ENCODE data around the gene HASPIN. TPM values are rescaled to one million over a fixed set of nuclear protein-coding genes. Genes with fewer than 3 reads are reported as not detected.
A peak's percentile ranks its signal among the peaks of the same experiment; 100 is the strongest.

HASPIN gene
- total RNA-seq, 2 donors from 2014 or later, result 14.7 to 24.6 TPM

DNA sequence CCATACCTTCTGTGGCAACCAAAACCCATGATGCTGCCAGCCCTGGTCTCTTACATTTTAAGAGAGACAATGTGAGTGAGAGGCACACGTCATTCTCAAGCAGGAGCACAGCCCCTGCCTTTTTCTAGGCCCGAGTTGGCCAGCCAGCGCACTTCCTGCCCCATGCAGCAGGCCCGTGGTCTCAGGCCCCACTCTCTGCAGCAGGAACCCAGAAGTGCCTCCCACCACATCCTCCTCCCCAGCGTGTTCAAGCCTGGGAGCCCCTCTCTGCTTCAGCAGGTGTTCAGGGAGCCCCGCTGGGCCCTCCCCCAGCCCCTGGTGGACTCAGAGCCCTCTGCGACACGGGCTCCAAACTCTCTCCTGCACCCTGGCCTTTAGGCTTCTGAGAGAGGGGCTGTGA, 46.8 kb downstream of the HASPIN start:
- H3K36me3 ChIP-seq (ENCODE audit: control insufficient read depth, insufficient read depth, low read length), result no peaks in the 10 kb centered on the region
- no peak overlapping the region for H3K9ac ChIP-seq (ENCODE audit: extremely low read depth, low read length, poor library complexity, severe bottlenecking)
- Mint-ChIP-seq H3K9me3 (peaks cover 13% of the 10 kb centered on the region), H3K27me3 (ENCODE audit: insufficient read depth) (no peaks in the 10 kb centered on the region), H3K36me3 (ENCODE audit: low read depth) (no peaks in the 10 kb centered on the region), H3K27ac (no peak overlapping the region), H3K4me1 (peaks cover 3% of the 10 kb centered on the region), H3K4me3 (no peak overlapping the region)
- no peak for TF ChIP-seq CTCF (conservative IDR thresholded peaks at IDR 0.05)
- H3K4me1 ChIP-seq (ENCODE audit: control insufficient read depth, insufficient read depth, low read length), result no peaks in the 10 kb centered on the region
- H3K9me3 ChIP-seq (ENCODE audit: control insufficient read depth, low read length), result no peaks in the 10 kb centered on the region
- H3K27me3 ChIP-seq (ENCODE audit: control insufficient read depth, insufficient read depth, low read length, poor library complexity, severe bottlenecking), result no peaks in the 10 kb centered on the region
- DNase-seq, result peak; percentile 58
- no peak overlapping the region for H3K4me3 ChIP-seq (ENCODE audit: low read length)
- WGBS, 2 experiments (ENCODE audit: insufficient coverage in 1 of 2, insufficient read length in 1 of 2), result 79 to 88% methylated on average over 5 to 8 of the region's 8 CpGs
- peak overlapping the region; percentile 81 for H3K27ac ChIP-seq (ENCODE audit: low read depth, low read length)

- WGBS, 2 experiments (ENCODE audit: insufficient coverage in 1 of 2, insufficient read length in 1 of 2), result 80 to 89% methylated on average over 3 to 16 of the region's 16 CpGs
- Mint-ChIP-seq H3K9me3 (peaks cover 10% of the 10 kb centered on the region), H3K4me3 (no peak overlapping the region), H3K36me3 (ENCODE audit: low read depth) (no peaks in the 10 kb centered on the region), H3K27ac (no peak overlapping the region), H3K4me1 (peaks cover 3% of the 10 kb centered on the region), H3K27me3 (ENCODE audit: insufficient read depth) (no peaks in the 10 kb centered on the region)
- H3K27ac ChIP-seq (ENCODE audit: low read depth, low read length), result peak overlapping the region; percentile 81
- TF ChIP-seq CTCF (conservative IDR thresholded peaks at IDR 0.05), result no peak
- H3K9ac ChIP-seq (ENCODE audit: extremely low read depth, low read length, poor library complexity, severe bottlenecking), result no peak overlapping the region
- no peaks in the 10 kb centered on the region for H3K27me3 ChIP-seq (ENCODE audit: control insufficient read depth, insufficient read depth, low read length, poor library complexity, severe bottlenecking)
- no peaks in the 10 kb centered on the region for H3K9me3 ChIP-seq (ENCODE audit: control insufficient read depth, low read length)
- H3K4me1 ChIP-seq (ENCODE audit: control insufficient read depth, insufficient read depth, low read length), result no peaks in the 10 kb centered on the region
- H3K36me3 ChIP-seq (ENCODE audit: control insufficient read depth, insufficient read depth, low read length), result no peaks in the 10 kb centered on the region
- DNase-seq, result no peak
- no peak overlapping the region for H3K4me3 ChIP-seq (ENCODE audit: low read length)
Observed at GRCh38 chr17:3771140-3771539, 47.4 kb downstream of the HASPIN start.

DNA sequence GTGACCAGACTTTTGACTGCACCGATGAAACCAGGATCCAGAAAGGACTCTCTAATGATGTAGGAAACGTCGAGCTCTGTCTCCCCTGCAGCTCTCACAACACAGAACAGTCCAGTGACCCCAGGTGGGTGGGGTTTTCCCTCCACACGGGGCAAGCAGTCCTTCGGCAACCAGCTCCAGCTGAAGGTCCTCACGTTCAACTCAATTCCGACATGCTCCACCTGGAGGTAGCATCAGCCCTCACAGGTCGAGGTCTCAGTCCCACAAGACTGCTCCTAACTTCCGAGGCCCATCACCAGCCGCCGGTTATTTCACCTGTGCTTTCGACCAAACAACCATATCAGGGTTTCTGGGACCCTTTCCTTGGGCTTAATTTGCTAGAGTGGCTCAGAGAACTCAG, 49.1 kb downstream of the HASPIN start:
- no peaks in the 10 kb centered on the region for H3K27me3 ChIP-seq (ENCODE audit: control insufficient read depth, insufficient read depth, low read length, poor library complexity, severe bottlenecking)
- DNase-seq, result peak; percentile 87
- peaks cover 4% of the 10 kb centered on the region for H3K9me3 Mint-ChIP-seq

More for the DNA sequence above, 49.1 kb downstream of the HASPIN start:
- Histone ChIP-seq H3K9ac (ENCODE audit: extremely low read depth, low read length, poor library complexity, severe bottlenecking) (no peak overlapping the region), H3K4me1 (ENCODE audit: control insufficient read depth, insufficient read depth, low read length) (no peaks in the 10 kb centered on the region), H3K9me3 (ENCODE audit: control insufficient read depth, low read length) (no peaks in the 10 kb centered on the region), H3K27ac (ENCODE audit: low read depth, low read length) (no peak overlapping the region), H3K36me3 (ENCODE audit: control insufficient read depth, insufficient read depth, low read length) (no peaks in the 10 kb centered on the region), H3K4me3 (ENCODE audit: low read length) (no peak overlapping the region)
- Mint-ChIP-seq H3K27ac (no peak overlapping the region), H3K27me3 (ENCODE audit: insufficient read depth) (no peaks in the 10 kb centered on the region), H3K4me1 (peaks cover 3% of the 10 kb centered on the region), H3K4me3 (no peak overlapping the region), H3K36me3 (ENCODE audit: low read depth) (no peaks in the 10 kb centered on the region)
- 77 to 84% methylated on average over 12 of the region's 12 CpGs for WGBS, 2 experiments (ENCODE audit: insufficient coverage in 1 of 2, insufficient read length in 1 of 2)
- peak; percentile 66 for TF ChIP-seq CTCF (conservative IDR thresholded peaks at IDR 0.05)

Measured in endodermal cell (in vitro differentiated cells).